Putamen (tissue), 1 donor: ENCODE results near the gene SSC5D.
"Not testable (repeated sequence)": the region's sequence is repeated elsewhere in the genome, so short reads cannot be mapped to it uniquely, and the experiment has no call there.

ENCODE experiments used
- DNase-seq: peaks from one replicate; pipeline ENCODE4 v3.0.0-alpha.2; 2016; ENCODE audit warnings: low spot score

SSC5D gene

GRCh38 chr19:55503502-55504251, 15.4 kb downstream of the SSC5D start:
- DNase-seq = peak; percentile 93

- no peak for DNase-seq
Measured at GRCh38 chr19:55504252-55504603, 16.0 kb downstream of the SSC5D start.

GRCh38 chr19:55504981-55505380, 16.7 kb downstream of the SSC5D start:
- no peak for DNase-seq

GRCh38 chr19:55508120-55508519, 19.9 kb downstream of the SSC5D start:
- DNase-seq = no peak

GRCh38 chr19:55516878-55517620, 28.8 kb downstream of the SSC5D start:
- peak; percentile 93 for DNase-seq

GRCh38 chr19:55519451-55520311, 31.4 kb downstream of the SSC5D start:
- no peak for DNase-seq

GRCh38 chr19:55520691-55521292, 32.6 kb downstream of the SSC5D start:
- no peak for DNase-seq

GRCh38 chr19:55525289-55526101, 37.3 kb downstream of the SSC5D start:
- no peak for DNase-seq

- DNase-seq = no peak
Measured at GRCh38 chr19:55526216-55527196, 38.3 kb downstream of the SSC5D start.

- no peak for DNase-seq
Measured at GRCh38 chr19:55527197-55528029, 39.2 kb downstream of the SSC5D start.

- no peak for DNase-seq
Measured at GRCh38 chr19:55528030-55528803, 40.0 kb downstream of the SSC5D start.

- no peak for DNase-seq
Measured at GRCh38 chr19:55529636-55530234, 41.5 kb downstream of the SSC5D start.

GRCh38 chr19:55530996-55531395, 42.8 kb downstream of the SSC5D start:
- DNase-seq = no peak

- not testable (repeated sequence) for DNase-seq
Measured at GRCh38 chr19:55534280-55534679, 46.0 kb downstream of the SSC5D start.

- no peak for DNase-seq
Measured at GRCh38 chr19:55535173-55535964, 47.1 kb downstream of the SSC5D start.

- no peak for DNase-seq
Measured at GRCh38 chr19:55535965-55536350, 47.7 kb downstream of the SSC5D start.

- DNase-seq = no peak
Measured at GRCh38 chr19:55536366-55536765, 48.1 kb downstream of the SSC5D start.
